ENCODE data around the gene NCAPH2.

NCAPH2 gene

GRCh38 chr22:50490531-50491308 is 17.3 kb upstream of the NCAPH2 start:
- no peak for DNase-seq

DNA sequence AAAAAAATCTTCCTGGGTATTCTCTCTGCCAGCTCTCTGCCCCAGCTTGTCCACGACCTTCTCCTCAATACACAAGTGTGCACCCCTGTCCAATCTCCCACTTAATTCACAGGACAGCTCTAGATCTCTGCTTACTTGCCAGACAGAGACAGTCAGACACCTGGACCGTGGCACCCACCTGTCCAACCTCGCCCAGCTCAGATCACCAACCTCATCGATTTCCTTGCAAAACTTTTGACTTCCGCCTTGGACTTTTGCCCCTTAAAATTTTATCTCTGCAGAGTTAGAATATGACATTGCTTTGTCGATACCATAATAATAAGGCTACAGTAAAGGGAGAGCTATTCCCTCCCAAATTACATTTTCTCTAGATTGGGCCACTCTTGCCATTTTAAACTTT is 10.9 kb upstream of the NCAPH2 start:
- DNase-seq = no peak

DNA sequence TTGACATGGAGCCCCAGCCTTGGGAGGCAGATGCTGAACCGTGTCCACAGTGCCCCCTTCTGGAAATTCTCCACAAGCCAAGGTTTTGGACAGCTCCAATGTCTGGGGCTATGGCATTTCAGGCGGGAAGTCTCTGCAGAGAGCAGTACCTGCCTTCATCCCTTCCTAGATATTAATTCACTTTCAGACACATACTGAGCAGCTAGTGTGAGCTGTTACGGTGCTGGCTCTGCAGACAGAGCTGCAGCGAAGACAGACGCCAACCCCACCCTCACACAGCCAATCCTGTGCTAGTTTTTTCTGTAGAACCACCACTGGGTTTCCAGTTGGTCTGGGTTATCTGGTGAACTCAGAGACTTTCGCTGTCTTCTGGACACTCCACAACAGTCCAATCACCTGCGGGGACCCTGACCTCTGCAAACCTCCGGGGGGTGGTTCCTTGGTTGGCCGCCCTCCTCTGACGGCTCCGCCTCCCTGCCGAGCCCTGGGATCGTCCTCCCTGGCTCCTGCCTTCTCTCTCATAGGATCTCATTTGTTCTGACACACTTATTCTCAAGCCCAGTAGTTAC is 9.6 kb upstream of the NCAPH2 start:
- DNase-seq = peak; percentile 78

DNA sequence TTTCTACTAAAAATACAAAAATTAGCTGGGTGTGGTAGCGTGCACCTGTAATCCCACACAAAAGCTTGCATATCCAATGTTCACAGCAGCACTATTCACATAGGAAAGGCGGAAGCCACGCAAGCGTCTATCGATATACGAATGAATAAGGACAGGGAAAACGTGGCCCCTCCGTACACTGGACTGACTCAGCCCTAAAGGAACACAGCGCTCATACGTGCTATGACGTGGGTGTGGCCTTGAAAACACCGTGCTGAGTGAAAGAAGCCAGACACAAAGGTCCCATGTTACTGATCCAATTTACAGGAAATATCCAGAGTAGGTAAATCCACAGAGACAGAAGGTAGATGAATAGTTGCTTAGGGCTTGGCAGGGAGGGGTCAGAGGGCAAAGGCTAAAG is 7.6 kb upstream of the NCAPH2 start:
- DNase-seq = no peak

- no peak for DNase-seq
These were observed 5.9 kb upstream of the NCAPH2 start for GRCh38 chr22:50502096-50502495.

DNA sequence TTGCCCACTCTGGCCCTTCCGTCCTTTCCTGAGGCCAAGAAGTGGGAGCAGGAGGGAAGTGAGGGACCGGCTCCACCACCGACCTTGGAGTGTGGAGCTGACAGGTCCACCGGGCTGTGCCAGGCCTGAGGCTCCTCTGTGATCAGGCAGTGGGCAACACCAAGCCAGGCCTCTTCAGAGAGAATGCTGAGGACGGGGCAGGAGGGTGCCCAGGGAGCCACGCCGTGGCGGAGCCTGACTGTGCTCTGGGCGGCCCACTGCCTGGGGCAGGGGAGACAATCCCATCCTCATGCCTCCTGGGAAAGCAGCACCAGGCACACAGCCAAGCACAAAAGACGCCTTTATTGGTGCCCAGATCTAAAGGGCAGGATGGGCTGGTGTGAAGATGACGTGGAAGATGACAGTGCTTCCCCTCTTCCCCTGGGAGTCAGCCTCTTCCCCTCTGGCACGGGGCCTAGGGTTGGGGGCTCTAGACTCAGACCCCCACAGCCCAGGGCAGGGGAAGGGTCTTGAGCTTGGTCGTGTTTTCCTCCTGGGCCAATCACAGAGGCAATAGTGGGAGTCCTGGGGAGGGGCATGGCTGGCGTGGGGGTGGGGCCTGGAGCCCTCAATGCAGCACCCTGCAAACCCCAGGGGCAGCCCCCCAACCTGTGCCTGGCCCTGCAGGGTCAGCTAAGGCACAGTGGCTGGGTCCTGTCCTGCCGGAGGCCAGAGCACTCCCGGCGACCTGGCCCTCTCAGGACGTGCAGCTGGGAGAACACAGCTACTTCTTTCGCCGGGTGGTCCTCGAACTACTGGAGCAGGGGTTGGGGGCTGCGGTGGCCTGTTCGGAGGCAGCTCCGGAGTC is 5.2 kb upstream of the NCAPH2 start:
- no peak for DNase-seq

DNA sequence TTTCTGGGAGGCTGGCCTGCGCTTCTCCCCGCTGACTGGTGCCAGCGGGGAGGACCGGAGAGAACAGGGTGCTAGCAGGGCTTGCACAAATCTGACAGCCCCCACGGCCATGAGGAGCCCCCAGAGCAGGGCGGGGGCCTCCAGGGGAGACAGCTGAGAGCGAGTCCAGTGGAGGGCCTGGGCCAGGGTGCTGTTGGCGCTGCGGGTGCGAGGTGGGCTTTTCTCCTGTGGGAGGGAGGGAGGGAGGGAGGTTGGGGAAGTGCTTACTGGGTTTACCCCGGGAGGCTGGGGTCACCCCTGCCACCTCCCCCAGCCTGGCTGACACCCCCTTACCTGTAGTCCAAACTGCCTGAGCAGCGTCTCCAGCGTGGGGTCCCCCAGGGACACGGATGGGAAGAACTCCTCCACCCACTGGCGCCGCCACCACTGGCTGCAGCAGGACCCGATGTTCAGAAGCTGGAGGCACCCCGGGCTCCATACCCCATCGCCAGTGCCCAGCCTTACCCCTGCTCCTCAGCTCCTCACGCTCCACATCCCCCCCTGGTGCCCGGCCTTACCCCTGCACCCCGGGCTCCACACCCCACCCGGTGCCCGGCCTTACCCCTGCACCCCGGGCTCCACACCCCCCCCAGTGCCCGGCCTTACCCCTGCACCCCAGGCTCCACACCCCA is 4.4 kb upstream of the NCAPH2 start:
- no peak for DNase-seq

GRCh38 chr22:50504369-50505211 is 3.4 kb upstream of the NCAPH2 start:
- DNase-seq = peak; percentile 15

DNA sequence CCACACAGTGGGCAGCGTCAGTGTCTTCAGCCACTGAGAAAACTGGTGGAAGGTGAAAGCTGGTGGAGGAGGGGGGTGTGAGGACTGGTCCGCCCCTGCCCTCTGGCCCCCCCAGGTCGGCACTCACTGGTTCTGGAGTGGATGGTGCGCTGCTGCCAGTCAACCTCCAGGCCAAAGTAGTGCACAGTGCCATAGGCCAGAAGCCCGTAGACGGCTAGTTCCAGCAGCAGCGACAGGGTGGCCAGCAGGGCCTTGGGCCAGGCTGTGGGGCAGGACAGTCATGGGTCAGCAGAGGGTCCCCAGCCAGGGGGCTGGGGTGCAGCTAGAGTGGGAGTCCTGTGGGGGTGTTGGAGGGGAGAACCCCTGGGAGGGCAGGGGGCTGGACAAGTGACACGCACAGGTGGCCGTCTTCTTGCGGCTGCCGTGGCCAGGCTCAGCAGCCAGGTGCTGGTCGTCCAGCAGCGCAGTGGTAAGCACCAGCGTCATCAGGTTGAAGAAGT is 2.7 kb upstream of the NCAPH2 start:
- no peak for DNase-seq

DNA sequence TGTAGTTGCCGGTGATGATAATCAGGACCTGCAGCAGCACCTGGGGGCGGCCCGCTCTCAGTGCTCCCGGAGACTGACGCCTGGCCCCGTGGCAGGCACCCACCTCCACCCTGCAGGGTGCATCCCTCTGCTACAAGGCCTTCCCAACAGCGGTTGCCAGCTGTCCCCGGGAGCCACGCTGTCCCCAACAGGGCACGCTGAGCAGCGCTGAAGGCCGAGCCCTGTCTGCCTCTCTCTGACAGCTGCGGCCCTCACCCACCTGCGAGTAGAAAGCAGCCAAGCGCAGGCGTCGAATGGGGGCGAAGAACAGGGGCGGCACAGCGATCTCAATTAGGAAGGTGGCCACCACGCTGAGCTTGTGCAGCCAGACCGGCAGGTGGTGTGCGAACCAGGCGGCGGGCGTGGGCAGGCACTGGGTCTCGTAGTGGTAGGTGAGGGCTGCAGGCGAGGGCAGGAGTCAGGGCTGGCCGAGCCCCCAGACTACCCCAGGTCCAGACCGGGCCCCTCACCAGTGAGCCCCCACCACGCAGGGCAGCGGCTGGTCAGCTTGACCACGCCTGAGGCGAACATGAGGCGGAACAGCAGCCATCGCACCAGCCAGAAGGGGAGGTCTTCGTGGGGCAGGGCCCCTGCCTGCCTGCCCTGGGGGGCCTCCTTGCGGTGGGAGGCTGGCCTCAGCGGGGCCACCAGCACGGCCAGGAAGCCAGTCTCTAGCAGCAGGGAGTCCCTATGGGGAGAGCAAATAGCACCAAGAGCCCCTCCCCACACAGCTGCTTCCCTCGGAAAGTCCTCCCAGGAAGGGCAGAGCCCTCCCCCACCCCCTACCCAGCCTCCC is 2.0 kb upstream of the NCAPH2 start:
- DNase-seq = peak; percentile 41

GRCh38 chr22:50506611-50507420 is 1.2 kb upstream of the NCAPH2 start:
- peak; percentile 28 for DNase-seq

DNA sequence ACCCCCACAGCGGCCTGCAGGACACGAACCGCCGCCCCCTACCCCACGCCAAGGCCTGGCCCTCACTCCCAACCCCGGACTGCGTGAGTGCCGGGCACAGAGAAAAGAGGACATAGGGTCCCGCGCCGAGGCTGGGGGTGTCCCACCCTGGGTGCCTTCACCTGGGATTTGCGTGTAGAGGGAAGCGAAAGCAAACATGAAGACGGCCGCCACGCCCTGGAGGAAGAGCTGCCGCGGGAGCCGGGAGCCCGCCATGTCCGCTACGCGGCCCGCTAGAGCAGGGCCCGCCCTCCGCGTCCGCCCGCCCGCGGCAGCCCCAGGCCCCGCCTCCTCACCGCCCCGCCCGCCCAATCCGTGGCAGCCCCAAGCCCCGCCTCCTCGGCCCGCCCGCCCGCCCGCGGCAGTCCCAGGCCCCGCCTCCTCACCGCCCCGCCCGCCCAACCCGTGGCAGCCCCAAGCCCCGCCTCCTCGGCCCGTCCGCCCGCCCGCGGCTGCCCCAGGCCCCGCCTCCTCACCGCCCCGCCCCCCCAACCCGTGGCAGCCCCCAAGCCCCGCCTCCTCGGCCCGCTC is 518 bp upstream of the NCAPH2 start, which contains the start of gene LMF2:
Gene LMF2 (minus strand): TSS at position 282 of the 570 bp plus-strand sequence. CDS start 27 bp downstream, at position 255.
- peak; percentile 59 for DNase-seq

DNA sequence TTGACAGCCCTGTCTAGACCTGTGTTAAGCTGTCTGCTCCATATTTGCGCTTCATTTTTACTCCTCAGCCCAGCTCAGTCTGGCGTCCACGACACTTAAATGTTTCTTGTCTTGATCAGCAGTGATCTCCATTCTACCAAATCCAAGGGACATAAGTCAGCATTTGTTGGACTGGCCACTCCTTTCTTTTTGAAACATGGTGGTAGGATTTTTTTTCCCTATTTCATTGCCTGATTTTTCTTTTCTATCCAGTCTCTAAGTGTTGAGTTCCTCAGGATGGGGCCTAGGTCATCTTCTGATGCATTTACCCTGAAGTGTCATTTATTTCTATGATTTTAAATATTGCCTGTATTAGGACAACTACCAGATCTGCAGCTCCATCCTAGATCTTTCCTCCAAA is 873 bp downstream of the NCAPH2 start:
- DNase-seq = no peak

GRCh38 chr22:50513175-50513574 is 5.2 kb downstream of the NCAPH2 start:
- DNase-seq = no peak

DNA sequence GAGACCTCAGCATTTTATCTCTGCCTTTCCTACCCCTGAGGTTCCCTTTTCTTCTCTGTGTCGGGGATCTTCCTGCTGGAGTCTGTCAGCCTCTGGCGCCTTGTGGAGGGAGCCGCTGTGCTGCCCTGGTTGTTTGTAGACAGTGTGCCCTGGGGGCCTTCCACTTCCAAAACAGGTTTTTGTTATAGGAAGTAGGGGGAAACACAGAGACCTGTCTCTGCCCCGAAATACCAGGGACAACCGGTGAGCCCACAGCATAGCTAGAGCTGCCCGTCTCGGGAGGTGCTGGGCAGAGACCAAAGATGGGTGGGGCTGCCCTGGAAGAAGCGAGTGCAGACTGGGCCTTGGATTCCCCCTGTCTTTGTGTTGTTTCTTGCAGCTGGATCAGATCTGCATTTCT is 8.0 kb downstream of the NCAPH2 start:
- DNase-seq = no peak

DNA sequence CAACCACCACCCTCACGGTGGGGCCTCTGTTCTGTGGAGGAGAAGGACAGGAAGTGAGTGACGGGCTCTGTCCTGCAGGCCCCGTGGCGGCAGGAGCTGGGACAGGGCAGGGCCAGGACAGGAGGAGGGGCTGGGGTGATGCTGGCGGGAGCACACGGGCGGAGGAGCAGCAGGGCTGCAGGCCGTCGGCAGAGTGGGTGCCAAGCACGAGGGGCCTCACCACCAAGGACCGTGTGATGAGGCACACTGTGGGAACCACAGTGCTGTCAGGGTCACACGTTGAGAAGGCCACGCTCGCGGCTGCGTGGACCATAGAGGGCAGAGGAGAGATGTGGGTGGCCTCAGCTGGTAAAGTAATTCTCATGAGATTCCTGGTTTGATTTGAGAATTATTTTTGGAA is 8.9 kb downstream of the NCAPH2 start:
- no peak for DNase-seq

GRCh38 chr22:50517495-50518260 is 9.7 kb downstream of the NCAPH2 start:
- no peak for DNase-seq

DNA sequence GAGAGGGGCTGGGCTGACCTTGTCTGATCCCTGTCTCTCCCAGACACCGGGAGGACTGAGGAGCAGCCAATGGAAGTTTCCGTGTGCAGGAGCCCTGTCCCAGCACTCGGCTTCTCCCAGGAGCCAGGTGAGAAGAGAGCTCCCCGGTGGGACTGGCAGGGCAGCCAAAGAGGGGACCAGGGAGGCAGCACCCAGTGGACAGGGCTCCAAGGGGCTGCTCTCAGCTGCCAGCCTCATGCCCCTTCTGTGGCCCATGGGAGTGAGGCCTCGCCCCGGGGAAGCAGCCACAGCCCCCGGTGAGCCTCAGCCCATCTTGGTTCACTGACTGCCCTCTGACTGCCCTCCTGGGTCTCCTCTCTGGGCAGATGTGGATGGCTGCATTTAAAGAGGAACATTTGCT is 10.6 kb downstream of the NCAPH2 start:
- no peak for DNase-seq

DNA sequence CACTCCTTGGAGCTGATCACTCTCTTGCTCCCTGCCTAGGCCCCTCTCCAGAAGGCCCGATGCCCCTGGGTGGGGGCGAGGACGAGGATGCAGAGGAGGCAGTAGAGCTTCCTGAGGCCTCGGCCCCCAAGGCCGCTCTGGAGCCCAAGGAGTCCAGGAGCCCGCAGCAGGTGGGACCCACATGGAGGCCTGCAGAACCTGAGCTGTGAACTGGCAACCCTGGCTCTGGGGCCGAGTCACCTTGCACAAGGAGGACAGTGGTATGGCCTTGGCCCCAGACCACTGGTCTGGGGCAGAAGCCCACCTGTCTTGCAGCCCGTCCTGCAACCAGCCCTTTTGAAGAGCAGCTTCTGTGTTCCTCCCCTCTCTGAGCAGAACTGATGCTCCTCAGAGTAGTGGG is 11.1 kb downstream of the NCAPH2 start:
- no peak for DNase-seq

Measured in NCI-H1694 treated with DMSO at 0.1 percent for 48 hours (cell line).